Adrenal gland (tissue), 12 donors: Measurements from ENCODE around the gene RNF31. TPM values are rescaled to one million over a fixed set of nuclear protein-coding genes. Genes with fewer than 3 reads are reported as not detected.

ENCODE experiments used
- DNase-seq, 7 donors: peaks; one replicate each; pipeline ENCODE4 v3.0.0-alpha.2; 2019 to 2020
- H3K27ac ChIP-seq, 5 donors: fragments of 200-600 bp; sonication (generic) in 4 of 5; 1 replicate in 3 of 5; 2 replicates in 2 of 5; pipeline versions ENCODE4 v1.5.1 to v1.8.0; 2016 to 2020; ENCODE audit warnings: mild to moderate bottlenecking in 1 of 5
- H3K27me3 ChIP-seq: fragments of 200-600 bp; 2 replicates; pipeline ENCODE4 v1.8.0; 2021
- H3K36me3 ChIP-seq, 2 donors: fragments of 200-600 bp; replicated peaks in 1 of 2; 1 replicate in 1 of 2; 2 replicates in 1 of 2; pipeline versions ENCODE4 v1.5.1 to v1.8.0; 2018 to 2022
- H3K4me1 ChIP-seq, 2 donors: fragments of 200-600 bp; replicated peaks in 1 of 2; 1 replicate in 1 of 2; 2 replicates in 1 of 2; pipeline versions ENCODE4 v1.5.1 to v1.8.0; 2018 to 2021
- H3K4me3 ChIP-seq, 4 donors: fragments of 200-600 bp; sonication (generic) in 3 of 4; one replicate each; pipeline ENCODE4 v1.5.1; 2016 to 2018
- H3K9me3 ChIP-seq, 3 donors: fragments of 200-600 bp; sonication (generic) in 1 of 3; replicated peaks in 1 of 3; 1 replicate in 2 of 3; 2 replicates in 1 of 3; pipeline versions ENCODE4 v1.5.1 to v1.8.0; 2016 to 2021
- CTCF ChIP-seq, 6 experiments: fragments of 450-650 bp in 4 of 6; fragments of 200-600 bp in 2 of 6; sonication (generic) in 1 of 6; IDR thresholded peaks; 1 replicate in 5 of 6; 2 replicates in 1 of 6; pipeline versions ENCODE4 v1.5.1 to v1.8.0; 2016 to 2021; ENCODE audit warnings: antibody characterized with exemption in 6 of 6, mild to moderate bottlenecking in 2 of 6, moderate library complexity in 1 of 6
- POLR2A ChIP-seq, 2 donors: fragments of 450-650 bp; IDR thresholded peaks; one replicate each; pipeline ENCODE4 v1.6.1; 2017; ENCODE audit warnings: antibody characterized with exemption in 2 of 2, mild to moderate bottlenecking in 2 of 2, moderate library complexity in 1 of 2
- WGBS, 4 donors: extraction: QIAGEN DNeasy Blood & Tissue Kit in 2 of 4; methylation state at CpG; one replicate each; pipeline versions ENCODE4 v1.1.5 to v1.1.7; 2013 to 2017; 5-methylcytosine and 5-hydroxymethylcytosine counted together
- intact Hi-C, 2 donors: fragments of 100-400 bp; cut with DNase I; formaldehyde crosslinking; loops; one replicate each; pipeline versions ENCODE4 v1.14.1 to v1.15.0; 2022 to 2023
- polyA plus RNA-seq, 3 donors: library from polyadenylated mRNA; stranded (reverse); fragments of 200-250 nt in 2 of 3; fragments of 350-450 nt in 1 of 3; fragmentation: Illumina TruSeq in 1 of 3; extraction: RNeasy Lipid Tissue Mini Kit (QIAGEN cat#74804) in 1 of 3; gene quantifications; one replicate each; pipeline ENCODE4 v1.2.3, GENCODE V29; 2013 to 2014
- total RNA-seq, 9 donors: library from RNA; depleted of rRNA in 4 of 9; stranded (reverse); fragments of >200 nt in 4 of 9; fragments of 120-200 nt in 1 of 9; fragmentation: NEBNext Ultra II Directional in 1 of 9; extraction: Animal tissue kit (Norgen Biotek cat#: 25700) in 1 of 9; gene quantifications; one replicate each; pipeline versions ENCODE4 v1.1.0 to v1.2.4, GENCODE V29; 2013 to 2023
- donor health status: healthy with polysubstance abuse.
- donor health status: Bipolar disorder and iron deficiency.
- donor health status: DM: yes; HTN: yes; CAD: no.
- donor health status: DM: no; HTN: no; CAD: no.
- donor health status: DM: no; HTN: no; CAD: no.
- donor health status: DM: yes; HTN: yes; CAD: no.

The RNF31 gene
- total and polyA plus RNA-seq, 12 donors: 32.8 to 351 (median 65.7) TPM

- Histone ChIP-seq H3K27me3 (no peaks in the 10 kb centered on the region), H3K9me3 (no peaks in the 10 kb centered on the region), H3K36me3 (peaks cover 0 to 71% of the 10 kb centered on the region in 2 donors), H3K4me3 (no peak overlapping the region), H3K27ac (no peak overlapping the region), H3K4me1 (peaks cover 23 to 35% of the 10 kb centered on the region in 2 donors)
- intact Hi-C loops: no loop called here
- WGBS, 4 donors: 66 to 90% (median 88%) methylated on average over 3 to 19 of the region's 19 CpGs
- DNase-seq: no peak
- TF ChIP-seq POLR2A (IDR thresholded peaks at IDR 0.05) (no peak), CTCF (IDR thresholded peaks at IDR 0.05) (no peak)
These were observed 37.0 kb downstream of the RNF31 start for GRCh38 chr14:24184104-24184970.

- Histone ChIP-seq H3K9me3 (no peaks in the 10 kb centered on the region), H3K27ac (no peak overlapping the region), H3K27me3 (no peaks in the 10 kb centered on the region), H3K36me3 (peaks cover 0 to 70% of the 10 kb centered on the region in 2 donors), H3K4me3 (no peak overlapping the region), H3K4me1 (peaks cover 16 to 29% of the 10 kb centered on the region in 2 donors)
- WGBS, 4 donors: 91 to 94% (median 93%) methylated on average over 5 to 7 of the region's 7 CpGs
- intact Hi-C loops: no loop called here
- no peak for DNase-seq
- TF ChIP-seq CTCF (IDR thresholded peaks at IDR 0.05) (no peak), POLR2A (IDR thresholded peaks at IDR 0.05) (no peak)
These were observed 37.7 kb downstream of the RNF31 start for GRCh38 chr14:24185026-24185425.

- H3K27me3 ChIP-seq: no peaks in the 10 kb centered on the region
- WGBS, 4 donors: 87 to 91% (median 90%) methylated on average over 2 to 11 of the region's 11 CpGs
- DNase-seq: no peak
- peaks cover 0 to 68% of the 10 kb centered on the region in 2 donors for H3K36me3 ChIP-seq
- peaks cover 9 to 22% of the 10 kb centered on the region in 2 donors for H3K4me1 ChIP-seq
- H3K9me3 ChIP-seq: no peaks in the 10 kb centered on the region
- no peak overlapping the region for H3K4me3 ChIP-seq
- H3K27ac ChIP-seq: no peak overlapping the region
- TF ChIP-seq CTCF (IDR thresholded peaks at IDR 0.05) (no peak), POLR2A (IDR thresholded peaks at IDR 0.05) (no peak)
- intact Hi-C loops: no loop called here
These were observed 38.4 kb downstream of the RNF31 start for GRCh38 chr14:24185741-24186140.

- Histone ChIP-seq H3K27ac (no peak overlapping the region), H3K9me3 (no peaks in the 10 kb centered on the region), H3K4me3 (no peak overlapping the region), H3K27me3 (no peaks in the 10 kb centered on the region), H3K36me3 (peaks cover 0 to 65% of the 10 kb centered on the region in 2 donors), H3K4me1 (peaks cover 9 to 17% of the 10 kb centered on the region in 2 donors)
- no peak for DNase-seq
- TF ChIP-seq CTCF (IDR thresholded peaks at IDR 0.05) (no peak), POLR2A (IDR thresholded peaks at IDR 0.05) (no peak)
- intact Hi-C loops: no loop called here
- 90 to 95% (median 93%) methylated on average over 9 to 10 of the region's 10 CpGs for WGBS, 4 donors
These were observed 39.7 kb downstream of the RNF31 start for GRCh38 chr14:24186831-24187538.
